ENCODE measurements around the gene SPOUT1.

DNA sequence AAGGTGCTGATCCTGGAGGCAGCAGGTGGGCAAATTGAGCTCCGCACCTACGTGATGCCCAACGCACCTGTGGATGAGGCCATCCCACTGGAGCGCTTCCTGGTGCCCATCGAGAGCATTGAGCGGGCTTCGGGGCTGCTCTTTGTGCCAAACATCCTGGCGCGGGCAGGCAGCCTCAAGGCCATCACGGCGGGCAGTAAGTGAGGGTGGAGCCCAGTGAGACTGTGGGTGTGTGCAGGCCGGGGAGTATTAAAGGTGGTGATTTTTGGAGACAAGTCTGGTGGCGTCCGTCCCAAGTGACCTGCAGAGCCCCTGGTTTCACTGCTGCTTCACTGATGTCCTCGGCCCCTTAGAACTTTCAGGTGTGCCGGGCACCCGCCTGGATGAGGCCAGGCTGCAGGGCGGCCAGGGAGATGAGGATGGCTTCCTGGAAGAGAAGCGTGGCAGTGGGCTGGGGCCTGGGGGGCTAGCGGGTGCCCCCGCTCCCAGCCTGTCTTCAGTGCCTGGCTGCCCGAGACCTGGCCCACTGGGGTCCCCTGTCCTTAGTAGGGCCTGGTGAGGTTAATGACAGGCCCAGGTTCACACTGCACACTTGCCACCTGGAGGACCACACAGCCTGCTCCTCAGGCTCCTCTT, 7.1 kb downstream of the SPOUT1 start:
- TF ChIP-seq, protein P1, sequence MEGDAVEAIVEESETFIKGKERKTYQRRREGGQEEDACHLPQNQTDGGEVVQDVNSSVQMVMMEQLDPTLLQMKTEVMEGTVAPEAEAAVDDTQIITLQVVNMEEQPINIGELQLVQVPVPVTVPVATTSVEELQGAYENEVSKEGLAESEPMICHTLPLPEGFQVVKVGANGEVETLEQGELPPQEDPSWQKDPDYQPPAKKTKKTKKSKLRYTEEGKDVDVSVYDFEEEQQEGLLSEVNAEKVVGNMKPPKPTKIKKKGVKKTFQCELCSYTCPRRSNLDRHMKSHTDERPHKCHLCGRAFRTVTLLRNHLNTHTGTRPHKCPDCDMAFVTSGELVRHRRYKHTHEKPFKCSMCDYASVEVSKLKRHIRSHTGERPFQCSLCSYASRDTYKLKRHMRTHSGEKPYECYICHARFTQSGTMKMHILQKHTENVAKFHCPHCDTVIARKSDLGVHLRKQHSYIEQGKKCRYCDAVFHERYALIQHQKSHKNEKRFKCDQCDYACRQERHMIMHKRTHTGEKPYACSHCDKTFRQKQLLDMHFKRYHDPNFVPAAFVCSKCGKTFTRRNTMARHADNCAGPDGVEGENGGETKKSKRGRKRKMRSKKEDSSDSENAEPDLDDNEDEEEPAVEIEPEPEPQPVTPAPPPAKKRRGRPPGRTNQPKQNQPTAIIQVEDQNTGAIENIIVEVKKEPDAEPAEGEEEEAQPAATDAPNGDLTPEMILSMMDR (conservative IDR thresholded peaks at IDR 0.05; ENCODE audit: low read depth, low read length): no peak
- TF ChIP-seq EZH2 (IDR thresholded peaks at IDR 0.05; ENCODE audit: borderline replicate concordance, low read depth, low read length, poor library complexity, severe bottlenecking): no peak
